Measurements from ENCODE around the gene PKP1. TPM values are rescaled to one million over a fixed set of nuclear protein-coding genes. Genes with fewer than 3 reads are reported as not detected.

The PKP1 gene
- total and polyA plus RNA-seq, 2 experiments from 2014 or later = 0.19 to 0.83 TPM

GRCh38 chr1:201265756-201266155 is 17.6 kb upstream of the PKP1 start:
- Histone ChIP-seq H4K20me1 (replicated peaks; ENCODE audit: insufficient read depth) (no peaks in the 10 kb centered on the region), H2AFZ (no peak overlapping the region), H3K79me2 (replicated peaks; ENCODE audit: insufficient read depth) (no peaks in the 10 kb centered on the region), H3K9me2 (ENCODE audit: insufficient read depth) (no peaks in the 10 kb centered on the region), H3K27me3 (ENCODE audit: insufficient read depth) (0 out of 2 replicates have a peak, but pooled peaks cover 3% of the 10 kb centered on the region), H3K27ac (ENCODE audit: low read depth) (no peak overlapping the region), H3K4me2 (no peak overlapping the region), H3K36me3 (ENCODE audit: insufficient read depth) (no peaks in the 10 kb centered on the region), H3K4me1 (ENCODE audit: insufficient read depth) (no peaks in the 10 kb centered on the region), H3K4me3 (no peak overlapping the region), H3F3A (replicated peaks; ENCODE audit: low read depth) (no peaks in the 10 kb centered on the region)
- DNase-seq (ENCODE audit: low spot score) = no peak
- Mint-ChIP-seq H3K27ac (no peak overlapping the region), H3K27me3 (ENCODE audit: insufficient read depth, low read depth, poor library complexity) (peaks cover 2% of the 10 kb centered on the region), H3K4me1 (no peaks in the 10 kb centered on the region; the same call in 2 of the 3 replicates), H3K9me3 (no peaks in the 10 kb centered on the region), H3K4me3 (no peak overlapping the region), H3K36me3 (ENCODE audit: low read depth) (no peaks in the 10 kb centered on the region; the same call in 2 of the 3 replicates)
- no peak for ATAC-seq
- TF ChIP-seq NANOG (IDR thresholded peaks at IDR 0.05; ENCODE audit: borderline replicate concordance) = no peak
- no peak for TF ChIP-seq CREB1 (CRISPR knock-in tag; IDR thresholded peaks at IDR 0.05; ENCODE audit: low read depth)
- no peak for TF ChIP-seq STAT1 (IDR thresholded peaks at IDR 0.05; ENCODE audit: unreplicated experiment)
- no peak for TF ChIP-seq ZNF462 (CRISPR knock-in tag; IDR thresholded peaks at IDR 0.05)
- TF ChIP-seq ZNF331 (CRISPR knock-in tag; IDR thresholded peaks at IDR 0.05; ENCODE audit: low read depth) = no peak
- no peak for TF ChIP-seq POLR2AphosphoS5 (IDR thresholded peaks at IDR 0.05; ENCODE audit: low read depth)
- TF ChIP-seq EZH2phosphoT487 (IDR thresholded peaks at IDR 0.05; ENCODE audit: unreplicated experiment) = no peak
- no peak for TF ChIP-seq ZNF114 (CRISPR knock-in tag; IDR thresholded peaks at IDR 0.05)
- TF ChIP-seq JUNB (IDR thresholded peaks at IDR 0.05; ENCODE audit: unreplicated experiment) = no peak
- no peak for TF ChIP-seq CTCF (conservative IDR thresholded peaks at IDR 0.05; ENCODE audit: low read depth in 2 of 2)
- TF ChIP-seq, protein P1, sequence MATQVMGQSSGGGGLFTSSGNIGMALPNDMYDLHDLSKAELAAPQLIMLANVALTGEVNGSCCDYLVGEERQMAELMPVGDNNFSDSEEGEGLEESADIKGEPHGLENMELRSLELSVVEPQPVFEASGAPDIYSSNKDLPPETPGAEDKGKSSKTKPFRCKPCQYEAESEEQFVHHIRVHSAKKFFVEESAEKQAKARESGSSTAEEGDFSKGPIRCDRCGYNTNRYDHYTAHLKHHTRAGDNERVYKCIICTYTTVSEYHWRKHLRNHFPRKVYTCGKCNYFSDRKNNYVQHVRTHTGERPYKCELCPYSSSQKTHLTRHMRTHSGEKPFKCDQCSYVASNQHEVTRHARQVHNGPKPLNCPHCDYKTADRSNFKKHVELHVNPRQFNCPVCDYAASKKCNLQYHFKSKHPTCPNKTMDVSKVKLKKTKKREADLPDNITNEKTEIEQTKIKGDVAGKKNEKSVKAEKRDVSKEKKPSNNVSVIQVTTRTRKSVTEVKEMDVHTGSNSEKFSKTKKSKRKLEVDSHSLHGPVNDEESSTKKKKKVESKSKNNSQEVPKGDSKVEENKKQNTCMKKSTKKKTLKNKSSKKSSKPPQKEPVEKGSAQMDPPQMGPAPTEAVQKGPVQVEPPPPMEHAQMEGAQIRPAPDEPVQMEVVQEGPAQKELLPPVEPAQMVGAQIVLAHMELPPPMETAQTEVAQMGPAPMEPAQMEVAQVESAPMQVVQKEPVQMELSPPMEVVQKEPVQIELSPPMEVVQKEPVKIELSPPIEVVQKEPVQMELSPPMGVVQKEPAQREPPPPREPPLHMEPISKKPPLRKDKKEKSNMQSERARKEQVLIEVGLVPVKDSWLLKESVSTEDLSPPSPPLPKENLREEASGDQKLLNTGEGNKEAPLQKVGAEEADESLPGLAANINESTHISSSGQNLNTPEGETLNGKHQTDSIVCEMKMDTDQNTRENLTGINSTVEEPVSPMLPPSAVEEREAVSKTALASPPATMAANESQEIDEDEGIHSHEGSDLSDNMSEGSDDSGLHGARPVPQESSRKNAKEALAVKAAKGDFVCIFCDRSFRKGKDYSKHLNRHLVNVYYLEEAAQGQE (IDR thresholded peaks at IDR 0.05; ENCODE audit: unreplicated experiment) = no peak
- no peak for TF ChIP-seq EZH2 (IDR thresholded peaks at IDR 0.05; ENCODE audit: low read depth, unreplicated experiment)
- no peak for TF ChIP-seq ETS1 (IDR thresholded peaks at IDR 0.05)
